ENCODE data around the gene CYP19A1.
"Not testable (repeated sequence)": the region's sequence is repeated elsewhere in the genome, so short reads cannot be mapped to it uniquely, and the experiment has no call there.

The CYP19A1 gene

DNA sequence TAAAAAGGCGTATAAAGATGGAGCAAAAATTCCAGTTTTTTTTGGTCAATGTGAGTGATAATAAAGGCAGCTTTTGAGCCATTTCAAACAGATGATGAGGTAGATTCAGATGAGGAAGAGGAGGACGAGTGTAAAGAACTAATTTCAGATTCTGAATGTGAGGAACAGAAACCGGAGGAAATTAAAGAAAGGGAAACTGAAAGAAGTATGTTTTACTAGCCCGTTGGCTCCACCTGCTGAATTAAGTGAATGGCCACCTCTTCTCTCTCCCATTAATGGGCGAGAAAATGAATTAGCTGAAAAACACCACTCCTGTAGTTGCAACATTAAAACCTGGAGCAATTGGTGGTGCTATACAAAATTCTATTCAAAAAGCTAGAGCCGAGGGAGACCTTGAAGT lies 55.4 kb downstream of the CYP19A1 start:
- Histone ChIP-seq H3K36me3 (ENCODE audit: control insufficient read depth, low read length) (no peaks in the 10 kb centered on the region), H3K27ac (ENCODE audit: low read depth, low read length) (no peak overlapping the region), H3K27me3 (ENCODE audit: control insufficient read depth, low read length) (peaks cover 7% of the 10 kb centered on the region; the same call in 1 of the 2 replicates), H3K4me1 (ENCODE audit: control insufficient read depth, low read length) (peaks cover 3% of the 10 kb centered on the region; the same call in 1 of the 2 replicates), H3F3A (ENCODE audit: control insufficient read depth, insufficient read depth) (no peaks in the 10 kb centered on the region), H3K79me2 (ENCODE audit: control insufficient read depth, low read length) (no peaks in the 10 kb centered on the region), H3K4me2 (ENCODE audit: low read length) (0 out of 2 replicates have a peak overlapping the region, but pooled peaks have one; percentile 2), H3K9me2 (replicated peaks; ENCODE audit: control insufficient read depth, low read length) (no peaks in the 10 kb centered on the region), H3K9me3 (ENCODE audit: control insufficient read depth, insufficient read depth, low read length) (no peaks in the 10 kb centered on the region), H4K20me1 (ENCODE audit: control insufficient read depth, insufficient read depth, low read depth, low read length) (no peaks in the 10 kb centered on the region), H3K4me3 (ENCODE audit: low read length) (no peak overlapping the region)
- TF ChIP-seq, protein P1, sequence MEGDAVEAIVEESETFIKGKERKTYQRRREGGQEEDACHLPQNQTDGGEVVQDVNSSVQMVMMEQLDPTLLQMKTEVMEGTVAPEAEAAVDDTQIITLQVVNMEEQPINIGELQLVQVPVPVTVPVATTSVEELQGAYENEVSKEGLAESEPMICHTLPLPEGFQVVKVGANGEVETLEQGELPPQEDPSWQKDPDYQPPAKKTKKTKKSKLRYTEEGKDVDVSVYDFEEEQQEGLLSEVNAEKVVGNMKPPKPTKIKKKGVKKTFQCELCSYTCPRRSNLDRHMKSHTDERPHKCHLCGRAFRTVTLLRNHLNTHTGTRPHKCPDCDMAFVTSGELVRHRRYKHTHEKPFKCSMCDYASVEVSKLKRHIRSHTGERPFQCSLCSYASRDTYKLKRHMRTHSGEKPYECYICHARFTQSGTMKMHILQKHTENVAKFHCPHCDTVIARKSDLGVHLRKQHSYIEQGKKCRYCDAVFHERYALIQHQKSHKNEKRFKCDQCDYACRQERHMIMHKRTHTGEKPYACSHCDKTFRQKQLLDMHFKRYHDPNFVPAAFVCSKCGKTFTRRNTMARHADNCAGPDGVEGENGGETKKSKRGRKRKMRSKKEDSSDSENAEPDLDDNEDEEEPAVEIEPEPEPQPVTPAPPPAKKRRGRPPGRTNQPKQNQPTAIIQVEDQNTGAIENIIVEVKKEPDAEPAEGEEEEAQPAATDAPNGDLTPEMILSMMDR (IDR thresholded peaks at IDR 0.05; ENCODE audit: low read depth, low read length, poor library complexity, severe bottlenecking), result no peak

DNA sequence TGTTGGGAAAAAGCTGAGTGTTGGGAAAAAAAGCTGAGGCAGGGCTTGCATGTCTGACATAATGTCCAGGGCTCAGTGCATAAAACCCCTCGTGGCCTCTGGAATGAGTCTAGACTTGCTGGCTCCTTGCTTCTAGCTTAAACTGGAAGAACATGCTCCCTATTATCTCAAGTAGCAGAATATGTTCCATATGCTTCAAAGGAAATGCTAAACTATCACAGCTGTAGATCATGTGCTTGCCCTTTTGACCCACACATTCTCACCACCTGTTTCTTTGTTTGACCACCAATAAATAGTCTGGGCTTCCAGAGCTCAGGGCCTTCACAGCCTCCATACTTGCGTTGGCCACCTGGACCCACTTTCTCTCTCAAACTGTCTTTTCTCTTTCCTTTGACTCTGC lies 56.2 kb downstream of the CYP19A1 start:
- H3K9me3 ChIP-seq (ENCODE audit: control insufficient read depth, insufficient read depth, low read length); H3K79me2 ChIP-seq (ENCODE audit: control insufficient read depth, low read length); H3K9me2 ChIP-seq (replicated peaks; ENCODE audit: control insufficient read depth, low read length); H3K4me2 ChIP-seq (ENCODE audit: low read length); H4K20me1 ChIP-seq (ENCODE audit: control insufficient read depth, insufficient read depth, low read depth, low read length); H3K4me1 ChIP-seq (ENCODE audit: control insufficient read depth, low read length); H3K27me3 ChIP-seq (ENCODE audit: control insufficient read depth, low read length); H3F3A ChIP-seq (ENCODE audit: control insufficient read depth, insufficient read depth); H3K4me3 ChIP-seq (ENCODE audit: low read length); H3K36me3 ChIP-seq (ENCODE audit: control insufficient read depth, low read length); H3K27ac ChIP-seq (ENCODE audit: low read depth, low read length): not testable (repeated sequence)

DNA sequence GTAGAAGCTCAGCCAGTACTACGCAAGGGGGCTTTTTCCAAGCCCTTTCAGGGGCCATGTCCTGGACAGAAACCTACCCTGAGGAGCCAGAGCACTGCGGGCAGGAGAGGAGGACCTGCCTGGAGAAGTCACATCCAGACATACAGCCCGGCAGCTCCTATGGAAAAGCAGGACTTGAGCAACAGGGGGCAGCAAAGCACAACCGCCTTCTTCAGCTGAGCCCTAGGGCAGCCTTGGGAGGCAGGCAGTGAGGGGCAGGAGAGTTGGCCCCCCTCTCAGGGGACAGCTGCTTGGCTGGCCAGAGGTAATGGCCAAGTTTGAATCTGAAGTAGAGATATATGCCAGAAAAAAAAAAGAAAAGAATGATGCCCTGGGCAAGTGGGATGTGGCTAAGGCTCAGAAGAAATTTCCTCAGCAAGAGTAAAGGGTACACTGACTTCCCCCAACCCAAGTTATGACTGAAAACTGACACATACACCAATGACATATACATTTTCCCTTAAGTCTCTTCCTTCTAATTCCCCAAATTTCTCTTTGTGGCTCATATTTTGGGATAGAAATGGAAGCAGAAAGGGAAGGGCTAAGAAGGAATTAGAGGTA lies 56.9 kb downstream of the CYP19A1 start:
- TF ChIP-seq EZH2phosphoT487 (IDR thresholded peaks at IDR 0.05; ENCODE audit: borderline replicate concordance, low read length), result no peak
- TF ChIP-seq, protein P1 (IDR thresholded peaks at IDR 0.05; ENCODE audit: low read depth, low read length, poor library complexity, severe bottlenecking), result peak; percentile 61
- no peak overlapping the region for H3K27ac ChIP-seq (ENCODE audit: low read depth, low read length)

DNA sequence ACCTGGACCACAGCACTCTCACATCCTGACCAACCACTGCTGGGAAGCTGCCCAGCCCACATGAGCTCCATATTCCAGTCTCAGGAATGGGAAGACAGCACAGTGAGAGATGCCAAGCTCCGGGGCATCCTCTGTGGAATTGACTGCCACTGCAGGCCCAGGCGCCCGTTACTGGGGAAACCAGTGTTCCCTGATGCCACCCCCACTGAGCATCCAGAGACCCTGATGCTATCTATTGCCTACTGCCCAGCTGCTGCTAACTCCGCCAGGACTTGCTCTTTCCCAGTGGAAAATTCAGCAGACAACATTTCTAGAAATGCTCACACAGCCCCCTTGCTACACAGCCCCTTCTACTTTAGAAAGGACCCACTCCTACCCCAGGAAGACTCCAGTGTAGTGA lies 57.6 kb downstream of the CYP19A1 start:
- peaks cover 3% of the 10 kb centered on the region; the same call in 1 of the 2 replicates for H3K4me1 ChIP-seq (ENCODE audit: control insufficient read depth, low read length)
- no peak overlapping the region for H3K4me2 ChIP-seq (ENCODE audit: low read length)
- no peaks in the 10 kb centered on the region for H3K79me2 ChIP-seq (ENCODE audit: control insufficient read depth, low read length)
- no peak for TF ChIP-seq EZH2phosphoT487 (IDR thresholded peaks at IDR 0.05; ENCODE audit: borderline replicate concordance, low read length)
- TF ChIP-seq, protein P1 (IDR thresholded peaks at IDR 0.05; ENCODE audit: low read depth, low read length, poor library complexity, severe bottlenecking), result no peak
- no peaks in the 10 kb centered on the region for H3F3A ChIP-seq (ENCODE audit: control insufficient read depth, insufficient read depth)
- H3K4me3 ChIP-seq (ENCODE audit: low read length), result no peak overlapping the region
- H3K9me2 ChIP-seq (replicated peaks; ENCODE audit: control insufficient read depth, low read length), result no peaks in the 10 kb centered on the region
- peaks cover 15% of the 10 kb centered on the region for H3K27me3 ChIP-seq (ENCODE audit: control insufficient read depth, low read length)
- H4K20me1 ChIP-seq (ENCODE audit: control insufficient read depth, insufficient read depth, low read depth, low read length), result no peaks in the 10 kb centered on the region
- H3K27ac ChIP-seq (ENCODE audit: low read depth, low read length), result no peak overlapping the region
- H3K9me3 ChIP-seq (ENCODE audit: control insufficient read depth, insufficient read depth, low read length), result no peaks in the 10 kb centered on the region
- no peaks in the 10 kb centered on the region for H3K36me3 ChIP-seq (ENCODE audit: control insufficient read depth, low read length)

More for the DNA sequence above, 56.9 kb downstream of the CYP19A1 start:
- Histone ChIP-seq H3K9me2 (replicated peaks; ENCODE audit: control insufficient read depth, low read length) (no peaks in the 10 kb centered on the region), H3K4me3 (ENCODE audit: low read length) (no peak overlapping the region), H4K20me1 (ENCODE audit: control insufficient read depth, insufficient read depth, low read depth, low read length) (no peaks in the 10 kb centered on the region), H3K36me3 (ENCODE audit: control insufficient read depth, low read length) (no peaks in the 10 kb centered on the region), H3F3A (ENCODE audit: control insufficient read depth, insufficient read depth) (no peaks in the 10 kb centered on the region), H3K4me1 (ENCODE audit: control insufficient read depth, low read length) (peaks cover 3% of the 10 kb centered on the region; the same call in 1 of the 2 replicates), H3K79me2 (ENCODE audit: control insufficient read depth, low read length) (no peaks in the 10 kb centered on the region), H3K4me2 (ENCODE audit: low read length) (no peak overlapping the region), H3K27me3 (ENCODE audit: control insufficient read depth, low read length) (peaks cover 10% of the 10 kb centered on the region), H3K9me3 (ENCODE audit: control insufficient read depth, insufficient read depth, low read length) (no peaks in the 10 kb centered on the region)
